ENCODE results near the gene PTPRC.

DNA sequence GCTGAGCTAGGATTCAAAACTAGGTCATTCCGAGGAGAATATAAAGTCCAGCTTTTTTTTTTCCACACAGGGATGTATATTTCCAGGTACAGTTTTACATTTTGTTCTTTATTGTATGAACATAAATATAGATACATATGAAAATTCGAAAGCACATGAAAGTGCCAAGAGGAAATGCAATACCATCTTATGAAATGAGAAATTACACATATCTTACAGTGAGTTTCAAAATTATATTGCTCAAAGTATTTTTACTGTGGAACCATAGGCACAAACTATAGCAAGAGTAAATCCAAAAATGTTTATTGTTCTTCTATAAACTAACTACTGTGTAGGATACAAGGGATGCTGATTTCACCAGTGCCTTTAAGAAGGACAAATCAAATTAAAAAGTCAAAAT lies 39.0 kb downstream of the PTPRC start:
- TF ChIP-seq EZH2 (IDR thresholded peaks at IDR 0.05; ENCODE audit: insufficient read depth, poor library complexity, severe bottlenecking) (no peak), EZH2phosphoT487 (IDR thresholded peaks at IDR 0.05; ENCODE audit: insufficient read depth, low read depth) (no peak)

All from GM23248 (cell line).